WERI-Rb-1 (cell line): ENCODE measurements around the gene SLC22A13.

Experiments used
- DNase-seq: peaks from one replicate; pipeline ENCODE4 v3.0.0-alpha.2; 2020
- H3K27ac ChIP-seq: fragments of 250-450 bp; sonication (Bioruptor Pico); 2 replicates; pipeline ENCODE4 v1.5.1; 2020; ENCODE audit warnings: mild to moderate bottlenecking, moderate library complexity
- H3K27me3 ChIP-seq: fragments of 250-450 bp; sonication (Bioruptor Pico); 2 replicates; pipeline ENCODE4 v1.5.1; 2021; ENCODE audit warnings: mild to moderate bottlenecking, low read depth, moderate library complexity; ENCODE audit not compliant: insufficient read depth, severe bottlenecking
- H3K36me3 ChIP-seq: fragments of 250-450 bp; sonication (Bioruptor Pico); 2 replicates; pipeline ENCODE4 v1.5.1; 2020; ENCODE audit warnings: mild to moderate bottlenecking, moderate library complexity
- H3K4me3 ChIP-seq: 2 replicates; pipeline ENCODE4 v1.5.1; 2011; ENCODE audit warnings: low read depth, mild to moderate bottlenecking, control low read depth, low read length
- H3K9me3 ChIP-seq: fragments of 250-450 bp; sonication (Bioruptor Pico); 2 replicates; pipeline ENCODE4 v1.5.1; 2021; ENCODE audit warnings: mild to moderate bottlenecking, moderate library complexity; ENCODE audit not compliant: severe bottlenecking
- TF ChIP-seq, protein P1 (sequence below): IDR thresholded peaks from 2 replicates; pipeline ENCODE4 v1.5.1; 2011; ENCODE audit warnings: low read depth, mild to moderate bottlenecking, control low read depth, inconsistent platforms, low read length

The SLC22A13 gene

DNA sequence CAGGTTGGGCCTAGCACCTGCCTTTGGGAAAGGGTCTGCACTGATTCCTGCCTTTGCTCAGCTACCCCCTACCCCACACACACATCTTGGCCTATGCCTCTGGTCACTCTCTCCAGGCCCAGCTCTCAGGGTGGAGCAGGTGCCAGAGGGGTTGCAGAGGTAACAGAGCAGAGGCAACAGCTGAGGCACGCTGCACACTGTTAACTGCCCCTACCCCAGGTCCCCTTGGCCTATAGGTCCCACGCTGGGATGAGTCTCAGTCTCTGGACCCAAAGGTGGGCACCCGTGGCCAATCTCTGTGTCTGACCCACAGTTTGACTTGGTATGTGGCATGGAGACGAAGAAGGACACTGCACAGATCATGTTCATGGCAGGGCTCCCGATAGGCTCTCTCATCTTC is 41.3 kb downstream of the SLC22A13 start:
- TF ChIP-seq, protein P1, sequence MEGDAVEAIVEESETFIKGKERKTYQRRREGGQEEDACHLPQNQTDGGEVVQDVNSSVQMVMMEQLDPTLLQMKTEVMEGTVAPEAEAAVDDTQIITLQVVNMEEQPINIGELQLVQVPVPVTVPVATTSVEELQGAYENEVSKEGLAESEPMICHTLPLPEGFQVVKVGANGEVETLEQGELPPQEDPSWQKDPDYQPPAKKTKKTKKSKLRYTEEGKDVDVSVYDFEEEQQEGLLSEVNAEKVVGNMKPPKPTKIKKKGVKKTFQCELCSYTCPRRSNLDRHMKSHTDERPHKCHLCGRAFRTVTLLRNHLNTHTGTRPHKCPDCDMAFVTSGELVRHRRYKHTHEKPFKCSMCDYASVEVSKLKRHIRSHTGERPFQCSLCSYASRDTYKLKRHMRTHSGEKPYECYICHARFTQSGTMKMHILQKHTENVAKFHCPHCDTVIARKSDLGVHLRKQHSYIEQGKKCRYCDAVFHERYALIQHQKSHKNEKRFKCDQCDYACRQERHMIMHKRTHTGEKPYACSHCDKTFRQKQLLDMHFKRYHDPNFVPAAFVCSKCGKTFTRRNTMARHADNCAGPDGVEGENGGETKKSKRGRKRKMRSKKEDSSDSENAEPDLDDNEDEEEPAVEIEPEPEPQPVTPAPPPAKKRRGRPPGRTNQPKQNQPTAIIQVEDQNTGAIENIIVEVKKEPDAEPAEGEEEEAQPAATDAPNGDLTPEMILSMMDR, result no peak
- no peaks in the 10 kb centered on the region for H3K9me3 ChIP-seq
- H3K27me3 ChIP-seq, result no peaks in the 10 kb centered on the region
- no peak overlapping the region for H3K4me3 ChIP-seq
- H3K27ac ChIP-seq, result no peak overlapping the region
- no peak for DNase-seq
- H3K36me3 ChIP-seq, result no peaks in the 10 kb centered on the region

- Histone ChIP-seq H3K27ac (no peak overlapping the region), H3K27me3 (no peaks in the 10 kb centered on the region), H3K9me3 (no peaks in the 10 kb centered on the region), H3K36me3 (no peaks in the 10 kb centered on the region), H3K4me3 (no peak overlapping the region)
- TF ChIP-seq, protein P1, result no peak
- no peak for DNase-seq
These were observed 42.0 kb downstream of the SLC22A13 start for GRCh38 chr3:38307599-38307998.

DNA sequence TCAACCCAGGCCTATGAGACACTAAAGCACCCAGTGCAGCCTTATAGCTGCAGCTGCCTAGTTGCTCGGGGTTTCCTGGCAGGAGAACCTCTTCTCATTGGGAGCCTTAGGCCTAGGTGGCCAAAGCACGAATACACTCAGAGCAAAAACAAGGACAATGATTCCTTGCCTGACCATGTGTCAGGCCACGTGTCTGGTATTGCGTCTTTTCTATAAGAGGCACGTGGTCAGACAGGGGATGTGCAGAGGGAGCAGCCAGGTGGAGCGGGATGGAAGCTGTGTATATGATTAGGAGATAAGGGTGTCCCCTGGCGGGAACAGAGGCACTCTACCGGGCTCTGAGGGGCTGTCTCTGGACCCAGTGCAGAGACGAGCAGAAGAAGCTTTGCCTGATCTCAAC is 42.8 kb downstream of the SLC22A13 start:
- H3K36me3 ChIP-seq, result no peaks in the 10 kb centered on the region
- H3K27me3 ChIP-seq, result no peaks in the 10 kb centered on the region
- TF ChIP-seq, protein P1, result no peak
- H3K4me3 ChIP-seq, result no peak overlapping the region
- H3K9me3 ChIP-seq, result no peaks in the 10 kb centered on the region
- H3K27ac ChIP-seq, result no peak overlapping the region
- no peak for DNase-seq

GRCh38 chr3:38311476-38311875 is 45.9 kb downstream of the SLC22A13 start:
- TF ChIP-seq, protein P1, result no peak
- H3K27ac ChIP-seq, result no peak overlapping the region
- H3K4me3 ChIP-seq, result no peak overlapping the region
- H3K27me3 ChIP-seq, result no peaks in the 10 kb centered on the region
- DNase-seq, result no peak
- no peaks in the 10 kb centered on the region for H3K36me3 ChIP-seq
- no peaks in the 10 kb centered on the region for H3K9me3 ChIP-seq

DNA sequence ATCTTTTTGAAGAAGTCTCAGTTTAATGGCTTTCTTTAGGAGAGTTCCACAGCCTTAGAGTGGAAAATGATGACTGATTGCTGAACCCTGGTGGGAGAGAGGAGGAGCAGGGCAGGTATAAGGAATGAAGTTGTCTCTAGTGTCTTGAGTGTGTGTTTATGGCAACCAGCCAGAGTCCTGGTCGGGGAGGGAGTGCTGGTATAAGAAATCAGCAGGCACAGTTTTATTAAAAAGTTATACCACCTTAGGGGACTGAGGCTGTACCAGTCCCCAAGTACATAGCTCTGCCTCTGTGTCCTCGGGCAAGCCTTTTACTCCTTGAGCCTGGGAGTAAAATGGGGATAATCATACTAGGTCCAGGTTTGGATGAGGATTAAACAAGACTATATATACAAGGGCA is 46.3 kb downstream of the SLC22A13 start:
- no peak overlapping the region for H3K27ac ChIP-seq
- TF ChIP-seq, protein P1, result no peak
- no peaks in the 10 kb centered on the region for H3K9me3 ChIP-seq
- H3K4me3 ChIP-seq, result no peak overlapping the region
- no peaks in the 10 kb centered on the region for H3K27me3 ChIP-seq
- DNase-seq, result no peak
- no peaks in the 10 kb centered on the region for H3K36me3 ChIP-seq

GRCh38 chr3:38312356-38312755 is 46.7 kb downstream of the SLC22A13 start:
- H3K36me3 ChIP-seq, result no peaks in the 10 kb centered on the region
- no peaks in the 10 kb centered on the region for H3K9me3 ChIP-seq
- TF ChIP-seq, protein P1, result no peak
- H3K27ac ChIP-seq, result no peak overlapping the region
- DNase-seq, result no peak
- no peaks in the 10 kb centered on the region for H3K27me3 ChIP-seq
- no peak overlapping the region for H3K4me3 ChIP-seq
